GM12878 (cell line): ENCODE results near the gene POU4F3. TPM values are rescaled to one million over a fixed set of nuclear protein-coding genes. Genes with fewer than 3 reads are reported as not detected.

Experiments
- ATAC-seq: fragments of 200-7000 bp; cut with Tn5 transposase; 3 replicates; pipeline ENCODE4 v1.9.1; 2020; ENCODE audit warnings: mild to moderate bottlenecking, moderate library complexity
- BruUV-seq: library from RNA; stranded (reverse); fragments of 400-500 nt; replicated peaks from 2 replicates; lab custom pipeline; 2021; lab: Mats Ljungman, UMichigan
- CTCF ChIA-PET: fragments of 300-600 bp; sonication (Branson Sonifier 250); formaldehyde crosslinking; extraction: SDS; loops from one replicate; lab custom pipeline; 2021; ENCODE audit warnings: inconsistent platforms; lab: Yijun Ruan, JAX
- POLR2A ChIA-PET: fragments of 350-600 bp; formaldehyde crosslinking; extraction: SDS; loops from one replicate; lab custom pipeline; 2021; ENCODE audit warnings: inconsistent platforms; lab: Charles Lee
- RAD21 ChIA-PET: fragments of 300-600 bp; sonication (Branson Sonifier 250); formaldehyde crosslinking; loops from one replicate; lab custom pipeline; 2023; ENCODE audit warnings: antibody characterized with exemption; ENCODE audit not compliant: unreplicated experiment; lab: Charles Lee
- SMC1A ChIA-PET: fragments of 300-600 bp; sonication (Branson Sonifier 250); formaldehyde crosslinking; loops from one replicate; lab custom pipeline; 2023; ENCODE audit not compliant: unreplicated experiment, uncharacterized antibody; lab: Charles Lee
- DNase-seq: peaks from one replicate; pipeline ENCODE4 v3.0.0-alpha.2; 2011; ENCODE audit warnings: low read depth, low spot score
- FAIRE-seq: peaks from 3 replicates; lab custom pipeline; 2011; peaks lifted over from hg19 to GRCh38; lab: Jason Lieb, UNC
- H2AFZ ChIP-seq: 2 replicates; pipeline ENCODE4 v1.6.0; 2011; ENCODE audit warnings: low read depth, low read length, control low read depth; ENCODE audit not compliant: control insufficient read depth
- H3K27ac ChIP-seq: 2 replicates; pipeline ENCODE4 v1.5.1; 2011; ENCODE audit warnings: control low read depth; ENCODE audit not compliant: control insufficient read depth, insufficient read depth
- H3K27me3 ChIP-seq, 2 experiments: replicated peaks in 1 of 2; 2 replicates each; pipeline versions ENCODE4 v1.6.0 to v1.6.1; 2011; ENCODE audit warnings: low read length in 1 of 2; ENCODE audit not compliant: control insufficient read depth in 2 of 2, insufficient read depth in 2 of 2
- H3K36me3 ChIP-seq, 2 experiments: 2 replicates each; pipeline ENCODE4 v1.5.1; 2011; ENCODE audit warnings: low read length in 1 of 2; ENCODE audit not compliant: control insufficient read depth in 2 of 2, insufficient read depth in 2 of 2
- H3K4me1 ChIP-seq: 2 replicates; pipeline ENCODE4 v1.6.1; 2011; ENCODE audit warnings: mild to moderate bottlenecking, low read length, moderate library complexity, mixed read lengths; ENCODE audit not compliant: control insufficient read depth, insufficient read depth
- H3K4me2 ChIP-seq: 2 replicates; pipeline ENCODE4 v1.6.0; 2011; ENCODE audit warnings: control low read depth; ENCODE audit not compliant: control insufficient read depth, insufficient read depth
- H3K4me3 ChIP-seq: fragments of 200-600 bp; sonication (generic); 2 replicates; pipeline ENCODE4 v1.5.1; 2016
- H3K79me2 ChIP-seq: 2 replicates; pipeline ENCODE4 v1.6.0; 2011; ENCODE audit warnings: low read length; ENCODE audit not compliant: control insufficient read depth, insufficient read depth
- H3K9ac ChIP-seq: 2 replicates; pipeline ENCODE4 v1.8.0; 2011; ENCODE audit warnings: low read length, control low read depth, mixed read lengths; ENCODE audit not compliant: control insufficient read depth, insufficient read depth
- H3K9me3 ChIP-seq: replicated peaks from 3 replicates; pipeline ENCODE4 v1.5.1; 2011; ENCODE audit warnings: mild to moderate bottlenecking, low read length; ENCODE audit not compliant: control insufficient read depth, insufficient read depth
- H4K20me1 ChIP-seq: 2 replicates; pipeline ENCODE4 v1.6.0; 2011; ENCODE audit not compliant: control insufficient read depth, insufficient read depth
- IKZF2 ChIP-seq, 2 experiments: fragments of 450-650 bp; IDR thresholded peaks; 2 replicates each; pipeline ENCODE4 v1.6.1; 2017; ENCODE audit warnings: mild to moderate bottlenecking in 2 of 2, moderate library complexity in 2 of 2
- SMAD5 ChIP-seq: IDR thresholded peaks from 2 replicates; pipeline ENCODE4 v1.6.1; 2016; ENCODE audit warnings: antibody characterized with exemption, low read depth
- TAF1 ChIP-seq: IDR thresholded peaks from 2 replicates; pipeline ENCODE4 v1.6.1; 2011; ENCODE audit warnings: mild to moderate bottlenecking, low read depth, low read length, borderline replicate concordance
- ZNF207 ChIP-seq: fragments of 450-650 bp; IDR thresholded peaks from 2 replicates; pipeline ENCODE4 v1.6.1; 2014; ENCODE audit warnings: antibody characterized with exemption, mild to moderate bottlenecking, borderline replicate concordance
- WGBS: methylation state at CpG from one replicate; pipeline ENCODE4 v1.1.6; 2016; ENCODE audit warnings: low lambda C conversion rate; ENCODE audit not compliant: insufficient replicate concordance, insufficient coverage; ENCODE audit errors: missing lambda C conversion rate; 5-methylcytosine and 5-hydroxymethylcytosine counted together
- in situ Hi-C: fragments of 300-500 bp; cut with MboI; formaldehyde crosslinking; loops from 9 replicates; pipeline ENCODE4 v1.14.3; 2018; ENCODE audit warnings: mixed read lengths
- intact Hi-C: fragments of 100-400 bp; cut with micrococcal nuclease; formaldehyde crosslinking; loops from one replicate; pipeline ENCODE4 v1.14.2; 2022; ENCODE audit not compliant: unreplicated experiment
- polyA plus RNA-seq, 11 experiments: library from polyadenylated mRNA; depleted of rRNA in 4 of 11; unstranded in 6 of 11; stranded (reverse) in 5 of 11; fragments of >200 nt; fragmentation: Nextera tagmentation in 4 of 11; fragmentation: Illumina TruSeq in 1 of 11; extraction: Ambion mirVana in 4 of 11; extraction: Trizol in 1 of 11; gene quantifications; 1 replicate in 1 of 11; 2 replicates in 10 of 11; pipeline versions ENCODE4 v1.2.1 to v1.2.3, GENCODE V29; 2011 to 2016; ENCODE audit warnings: inconsistent platforms in 2 of 11, missing spikeins in 2 of 11, low read depth in 1 of 11
- total RNA-seq, 4 experiments: library from RNA; depleted of rRNA in 3 of 4; stranded (reverse); fragments of >200 nt in 3 of 4; fragmentation: Illumina TruSeq in 1 of 4; extraction: Trizol in 1 of 4; gene quantifications; 2 replicates each; pipeline versions ENCODE4 v1.2.1 to v1.2.3, GENCODE V29; 2013 to 2021
- TF ChIP-seq, protein P1 (sequence below): fragments of 450-650 bp; IDR thresholded peaks from 2 replicates; pipeline ENCODE4 v1.6.1; 2017; ENCODE audit warnings: antibody characterized with exemption, mild to moderate bottlenecking, moderate library complexity

POU4F3 gene
- total and polyA plus RNA-seq, 10 of the 15 experiments (the other 5 are each of a cell fraction or from before 2014, with no cell fraction given), result 0.03 to 0.19 (median 0.08) TPM; not detected in 5

DNA sequence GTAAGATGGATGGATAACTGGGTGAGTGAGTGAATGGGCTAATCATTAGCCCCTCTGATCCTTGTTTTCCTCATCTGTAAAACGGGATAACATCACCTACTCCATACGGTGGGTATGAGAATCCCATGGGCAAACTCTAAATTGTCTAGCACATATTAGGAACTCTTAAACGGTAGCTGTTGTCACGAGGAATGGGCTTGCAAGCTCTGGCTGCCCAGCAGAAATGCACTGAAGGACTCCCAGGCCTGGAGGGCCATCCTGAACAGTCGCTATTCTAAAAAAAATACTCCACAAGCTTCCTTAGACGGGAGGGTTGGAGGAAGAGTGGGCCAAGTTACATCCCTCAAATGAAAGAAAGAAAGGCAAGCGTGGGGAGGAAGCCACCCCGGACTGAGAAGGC lies 711 bp upstream of the POU4F3 start:
- Histone ChIP-seq H3K4me2 (no peak overlapping the region), H4K20me1 (no peaks in the 10 kb centered on the region), H3K27me3 (peaks cover 5 to 13% of the 10 kb centered on the region in 2 experiments), H2AFZ (no peak overlapping the region), H3K9ac (no peak overlapping the region), H3K4me1 (no peaks in the 10 kb centered on the region), H3K79me2 (no peaks in the 10 kb centered on the region), H3K4me3 (no peak overlapping the region), H3K9me3 (no peaks in the 10 kb centered on the region; the same call in 2 of the 3 replicates), H3K27ac (no peak overlapping the region), H3K36me3 (no peaks in the 10 kb centered on the region)
- ChIA-PET SMC1A (no interaction called here), POLR2A (no interaction called here), CTCF (no interaction called here), RAD21 (no interaction called here)
- TF ChIP-seq, protein P1, sequence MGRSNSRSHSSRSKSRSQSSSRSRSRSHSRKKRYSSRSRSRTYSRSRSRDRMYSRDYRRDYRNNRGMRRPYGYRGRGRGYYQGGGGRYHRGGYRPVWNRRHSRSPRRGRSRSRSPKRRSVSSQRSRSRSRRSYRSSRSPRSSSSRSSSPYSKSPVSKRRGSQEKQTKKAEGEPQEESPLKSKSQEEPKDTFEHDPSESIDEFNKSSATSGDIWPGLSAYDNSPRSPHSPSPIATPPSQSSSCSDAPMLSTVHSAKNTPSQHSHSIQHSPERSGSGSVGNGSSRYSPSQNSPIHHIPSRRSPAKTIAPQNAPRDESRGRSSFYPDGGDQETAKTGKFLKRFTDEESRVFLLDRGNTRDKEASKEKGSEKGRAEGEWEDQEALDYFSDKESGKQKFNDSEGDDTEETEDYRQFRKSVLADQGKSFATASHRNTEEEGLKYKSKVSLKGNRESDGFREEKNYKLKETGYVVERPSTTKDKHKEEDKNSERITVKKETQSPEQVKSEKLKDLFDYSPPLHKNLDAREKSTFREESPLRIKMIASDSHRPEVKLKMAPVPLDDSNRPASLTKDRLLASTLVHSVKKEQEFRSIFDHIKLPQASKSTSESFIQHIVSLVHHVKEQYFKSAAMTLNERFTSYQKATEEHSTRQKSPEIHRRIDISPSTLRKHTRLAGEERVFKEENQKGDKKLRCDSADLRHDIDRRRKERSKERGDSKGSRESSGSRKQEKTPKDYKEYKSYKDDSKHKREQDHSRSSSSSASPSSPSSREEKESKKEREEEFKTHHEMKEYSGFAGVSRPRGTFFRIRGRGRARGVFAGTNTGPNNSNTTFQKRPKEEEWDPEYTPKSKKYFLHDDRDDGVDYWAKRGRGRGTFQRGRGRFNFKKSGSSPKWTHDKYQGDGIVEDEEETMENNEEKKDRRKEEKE, result no peak
- no peak for TF ChIP-seq TAF1
- TF ChIP-seq ZNF207, result no peak
- no peak for TF ChIP-seq SMAD5
- no peak for TF ChIP-seq IKZF2 (IDR thresholded peaks at IDR 0.05)
- intact Hi-C loops (no loop called here), in situ Hi-C loops (no loop called here)
- DNase-seq (no peak), FAIRE-seq (no peak), ATAC-seq (no peak)
- BruUV-seq, result no TSS peak
- 2% methylated on average over 8 of the region's 8 CpGs for WGBS
